Esophagus muscularis mucosa (tissue), 4 donors: ENCODE results near the gene TGFB1.

Source experiments
- EP300 ChIP-seq: sonication (generic); formaldehyde crosslinking; IDR thresholded peaks from one replicate; pipeline ENCODE4 v1.6.1; 2017; ENCODE audit warnings: antibody characterized with exemption
- POLR2A ChIP-seq: fragments of 450-650 bp; IDR thresholded peaks from one replicate; pipeline ENCODE4 v1.6.1; 2017; ENCODE audit warnings: antibody characterized with exemption, moderate library complexity, mild to moderate bottlenecking, low read depth
- POLR2AphosphoS5 ChIP-seq, 2 donors: sonication (generic); formaldehyde crosslinking; IDR thresholded peaks; one replicate each; pipeline ENCODE4 v1.6.1; 2017; ENCODE audit warnings: antibody characterized with exemption in 2 of 2
- TF ChIP-seq, protein P1 (sequence below), 3 experiments: fragments of 200-600 bp in 2 of 3; fragments of 450-650 bp in 1 of 3; sonication (generic) in 2 of 3; IDR thresholded peaks; one replicate each; pipeline ENCODE4 v1.5.1; 2017 to 2019; ENCODE audit warnings: antibody characterized with exemption in 3 of 3, mild to moderate bottlenecking in 2 of 3, moderate library complexity in 1 of 3

GRCh38 chr19:41311613-41312012 is 42.1 kb downstream of the TGFB1 start:
- TF ChIP-seq POLR2A (no peak), EP300 (no peak), POLR2AphosphoS5 (IDR thresholded peaks at IDR 0.05) (no peak)
- TF ChIP-seq, protein P1, sequence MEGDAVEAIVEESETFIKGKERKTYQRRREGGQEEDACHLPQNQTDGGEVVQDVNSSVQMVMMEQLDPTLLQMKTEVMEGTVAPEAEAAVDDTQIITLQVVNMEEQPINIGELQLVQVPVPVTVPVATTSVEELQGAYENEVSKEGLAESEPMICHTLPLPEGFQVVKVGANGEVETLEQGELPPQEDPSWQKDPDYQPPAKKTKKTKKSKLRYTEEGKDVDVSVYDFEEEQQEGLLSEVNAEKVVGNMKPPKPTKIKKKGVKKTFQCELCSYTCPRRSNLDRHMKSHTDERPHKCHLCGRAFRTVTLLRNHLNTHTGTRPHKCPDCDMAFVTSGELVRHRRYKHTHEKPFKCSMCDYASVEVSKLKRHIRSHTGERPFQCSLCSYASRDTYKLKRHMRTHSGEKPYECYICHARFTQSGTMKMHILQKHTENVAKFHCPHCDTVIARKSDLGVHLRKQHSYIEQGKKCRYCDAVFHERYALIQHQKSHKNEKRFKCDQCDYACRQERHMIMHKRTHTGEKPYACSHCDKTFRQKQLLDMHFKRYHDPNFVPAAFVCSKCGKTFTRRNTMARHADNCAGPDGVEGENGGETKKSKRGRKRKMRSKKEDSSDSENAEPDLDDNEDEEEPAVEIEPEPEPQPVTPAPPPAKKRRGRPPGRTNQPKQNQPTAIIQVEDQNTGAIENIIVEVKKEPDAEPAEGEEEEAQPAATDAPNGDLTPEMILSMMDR (IDR thresholded peaks at IDR 0.05), result no peak
